Panc1 (cell line): ENCODE measurements around the gene C6orf132. TPM values are rescaled to one million over a fixed set of nuclear protein-coding genes. Genes with fewer than 3 reads are reported as not detected.

Source experiments
- ATAC-seq: fragments of 200-7000 bp; cut with Tn5 transposase; 2 replicates; pipeline ENCODE4 v1.9.1; 2020; ENCODE audit warnings: mild to moderate bottlenecking, moderate library complexity
- BruUV-seq: library from RNA; stranded (reverse); fragments of 400-500 nt; replicated peaks from 2 replicates; lab custom pipeline; 2021; lab: Mats Ljungman, UMichigan
- CTCF ChIA-PET: fragments of 300-600 bp; sonication (Branson Sonifier 250); formaldehyde crosslinking; loops from one replicate; lab custom pipeline; 2022; ENCODE audit warnings: antibody characterized with exemption; lab: Charles Lee
- POLR2A ChIA-PET: fragments of 300-600 bp; sonication (Branson Sonifier 250); formaldehyde crosslinking; loops from one replicate; lab custom pipeline; 2022; ENCODE audit warnings: antibody characterized with exemption; lab: Charles Lee
- DNase-seq: peaks from one replicate; pipeline ENCODE4 v3.0.0-alpha.2; 2010; ENCODE audit warnings: low read depth, low spot score
- H3K27ac ChIP-seq: 2 replicates; pipeline ENCODE4 v1.5.1; 2011; ENCODE audit warnings: mild to moderate bottlenecking, low read length, inconsistent platforms
- H3K27me3 ChIP-seq: fragments of 200-500 bp; sonication (Bioruptor generic); 2 replicates; pipeline ENCODE4 v1.6.0; 2014; ENCODE audit warnings: low read length, inconsistent platforms; ENCODE audit not compliant: control insufficient read depth, insufficient read depth
- H3K36me3 ChIP-seq: fragments of 200-500 bp; sonication (Bioruptor generic); 2 replicates; pipeline ENCODE4 v1.5.1; 2014; ENCODE audit warnings: inconsistent platforms, mild to moderate bottlenecking, low read length, moderate library complexity; ENCODE audit not compliant: control insufficient read depth, insufficient read depth
- H3K4me1 ChIP-seq: 2 replicates; pipeline ENCODE4 v1.5.1; 2011; ENCODE audit warnings: inconsistent platforms, mild to moderate bottlenecking, low read length, moderate library complexity; ENCODE audit not compliant: control insufficient read depth, insufficient read depth
- H3K4me3 ChIP-seq, 2 experiments: 2 replicates each; pipeline ENCODE4 v1.5.1; 2011 to 2012; ENCODE audit warnings: low read depth in 2 of 2, low read length in 2 of 2, mild to moderate bottlenecking in 2 of 2, inconsistent platforms in 1 of 2, moderate library complexity in 1 of 2
- H3K9me3 ChIP-seq: fragments of 200-500 bp; sonication (Bioruptor generic); 2 replicates; pipeline ENCODE4 v1.5.1; 2014; ENCODE audit warnings: low read depth, mild to moderate bottlenecking, inconsistent platforms, low read length, moderate library complexity; ENCODE audit not compliant: control insufficient read depth, insufficient read depth
- POLR2AphosphoS5 ChIP-seq: IDR thresholded peaks from 2 replicates; pipeline ENCODE4 v1.6.1; 2012; ENCODE audit warnings: mild to moderate bottlenecking, low read depth, low read length, moderate library complexity
- SIN3A ChIP-seq: IDR thresholded peaks from 2 replicates; pipeline ENCODE4 v1.6.1; 2012; ENCODE audit warnings: low read depth, mild to moderate bottlenecking, low read length, moderate library complexity, borderline replicate concordance; ENCODE audit not compliant: insufficient read depth
- TCF7L2 ChIP-seq: IDR thresholded peaks from 2 replicates; pipeline ENCODE4 v1.6.1; 2011; ENCODE audit warnings: mild to moderate bottlenecking, low read depth, low read length, inconsistent platforms
- in situ Hi-C: cut with HindIII; loops from 2 replicates; pipeline ENCODE4 v1.10.0; 2016; ENCODE audit warnings: low sequenced_read_pairs, low pct_unique_long_range_greater_than_20kb
- intact Hi-C: fragments of 100-400 bp; cut with micrococcal nuclease; formaldehyde crosslinking; loops from one replicate; pipeline ENCODE4 v1.10.0; 2022; ENCODE audit not compliant: unreplicated experiment
- total RNA-seq: library from RNA; stranded (reverse); gene quantifications from one replicate; pipeline ENCODE4 v1.2.1, GENCODE V29; 2021; ENCODE audit not compliant: unreplicated experiment
- TF ChIP-seq, protein P1 (sequence below), 2 experiments: IDR thresholded peaks; 2 replicates each; pipeline ENCODE4 v1.6.1; 2011 to 2012; ENCODE audit warnings: low read depth in 2 of 2, control low read depth in 1 of 2, low read length in 1 of 2, mild to moderate bottlenecking in 1 of 2, moderate library complexity in 1 of 2; ENCODE audit not compliant: insufficient read depth in 1 of 2
- TF ChIP-seq, protein P2 (sequence below): fragments of 450-650 bp; IDR thresholded peaks from 2 replicates; pipeline ENCODE4 v1.5.1; 2017; ENCODE audit warnings: mild to moderate bottlenecking

Gene C6orf132
- total RNA-seq, 1 experiment from 2014 or later: 12.9 TPM

DNA sequence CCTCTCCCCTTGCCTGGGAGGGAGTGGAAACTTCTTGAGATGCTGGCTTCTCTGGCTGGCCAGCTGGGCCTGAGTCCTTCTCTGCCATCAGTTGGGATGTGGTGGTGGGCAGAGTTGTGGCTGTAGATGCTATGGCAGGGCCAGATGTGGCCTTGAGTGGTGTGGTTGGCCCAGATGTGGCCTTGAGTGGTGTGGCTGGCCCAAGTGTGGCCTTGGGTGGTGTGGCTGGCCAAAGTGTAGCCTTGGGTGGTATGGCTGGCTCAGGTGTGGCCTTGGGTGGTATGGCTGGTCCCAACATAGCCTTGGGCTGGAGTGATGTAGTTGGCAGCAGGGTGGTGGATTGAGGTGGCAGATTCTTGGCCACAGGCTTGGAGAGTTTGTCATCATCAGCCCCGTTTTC is 36.7 kb downstream of the C6orf132 start:
- ATAC-seq (no peak), DNase-seq (no peak)
- Histone ChIP-seq H3K27me3 (no peaks in the 10 kb centered on the region), H3K4me1 (no peaks in the 10 kb centered on the region), H3K9me3 (no peaks in the 10 kb centered on the region), H3K27ac (no peak overlapping the region), H3K4me3 (no peak overlapping the region), H3K36me3 (no peaks in the 10 kb centered on the region)
- intact Hi-C loops: no loop called here
- ChIA-PET CTCF (interaction anchor here (0.5 to 0.7 kb wide), 2 partner anchors 162 to 422 kb away, joined by 3 read pairs; no protein-coding TSS in a partner anchor), POLR2A (no interaction called here)
- in situ Hi-C loops: no loop called here
- TF ChIP-seq, protein P1, sequence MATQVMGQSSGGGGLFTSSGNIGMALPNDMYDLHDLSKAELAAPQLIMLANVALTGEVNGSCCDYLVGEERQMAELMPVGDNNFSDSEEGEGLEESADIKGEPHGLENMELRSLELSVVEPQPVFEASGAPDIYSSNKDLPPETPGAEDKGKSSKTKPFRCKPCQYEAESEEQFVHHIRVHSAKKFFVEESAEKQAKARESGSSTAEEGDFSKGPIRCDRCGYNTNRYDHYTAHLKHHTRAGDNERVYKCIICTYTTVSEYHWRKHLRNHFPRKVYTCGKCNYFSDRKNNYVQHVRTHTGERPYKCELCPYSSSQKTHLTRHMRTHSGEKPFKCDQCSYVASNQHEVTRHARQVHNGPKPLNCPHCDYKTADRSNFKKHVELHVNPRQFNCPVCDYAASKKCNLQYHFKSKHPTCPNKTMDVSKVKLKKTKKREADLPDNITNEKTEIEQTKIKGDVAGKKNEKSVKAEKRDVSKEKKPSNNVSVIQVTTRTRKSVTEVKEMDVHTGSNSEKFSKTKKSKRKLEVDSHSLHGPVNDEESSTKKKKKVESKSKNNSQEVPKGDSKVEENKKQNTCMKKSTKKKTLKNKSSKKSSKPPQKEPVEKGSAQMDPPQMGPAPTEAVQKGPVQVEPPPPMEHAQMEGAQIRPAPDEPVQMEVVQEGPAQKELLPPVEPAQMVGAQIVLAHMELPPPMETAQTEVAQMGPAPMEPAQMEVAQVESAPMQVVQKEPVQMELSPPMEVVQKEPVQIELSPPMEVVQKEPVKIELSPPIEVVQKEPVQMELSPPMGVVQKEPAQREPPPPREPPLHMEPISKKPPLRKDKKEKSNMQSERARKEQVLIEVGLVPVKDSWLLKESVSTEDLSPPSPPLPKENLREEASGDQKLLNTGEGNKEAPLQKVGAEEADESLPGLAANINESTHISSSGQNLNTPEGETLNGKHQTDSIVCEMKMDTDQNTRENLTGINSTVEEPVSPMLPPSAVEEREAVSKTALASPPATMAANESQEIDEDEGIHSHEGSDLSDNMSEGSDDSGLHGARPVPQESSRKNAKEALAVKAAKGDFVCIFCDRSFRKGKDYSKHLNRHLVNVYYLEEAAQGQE (IDR thresholded peaks at IDR 0.05; ENCODE audit: insufficient read depth in 1 of 2, low read depth in 2 of 2, low read length in 1 of 2): no peak
- TF ChIP-seq POLR2AphosphoS5: no peak
- TF ChIP-seq, protein P2, sequence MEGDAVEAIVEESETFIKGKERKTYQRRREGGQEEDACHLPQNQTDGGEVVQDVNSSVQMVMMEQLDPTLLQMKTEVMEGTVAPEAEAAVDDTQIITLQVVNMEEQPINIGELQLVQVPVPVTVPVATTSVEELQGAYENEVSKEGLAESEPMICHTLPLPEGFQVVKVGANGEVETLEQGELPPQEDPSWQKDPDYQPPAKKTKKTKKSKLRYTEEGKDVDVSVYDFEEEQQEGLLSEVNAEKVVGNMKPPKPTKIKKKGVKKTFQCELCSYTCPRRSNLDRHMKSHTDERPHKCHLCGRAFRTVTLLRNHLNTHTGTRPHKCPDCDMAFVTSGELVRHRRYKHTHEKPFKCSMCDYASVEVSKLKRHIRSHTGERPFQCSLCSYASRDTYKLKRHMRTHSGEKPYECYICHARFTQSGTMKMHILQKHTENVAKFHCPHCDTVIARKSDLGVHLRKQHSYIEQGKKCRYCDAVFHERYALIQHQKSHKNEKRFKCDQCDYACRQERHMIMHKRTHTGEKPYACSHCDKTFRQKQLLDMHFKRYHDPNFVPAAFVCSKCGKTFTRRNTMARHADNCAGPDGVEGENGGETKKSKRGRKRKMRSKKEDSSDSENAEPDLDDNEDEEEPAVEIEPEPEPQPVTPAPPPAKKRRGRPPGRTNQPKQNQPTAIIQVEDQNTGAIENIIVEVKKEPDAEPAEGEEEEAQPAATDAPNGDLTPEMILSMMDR: no peak
- TF ChIP-seq TCF7L2: no peak
- no peak for TF ChIP-seq SIN3A
- no TSS peak for BruUV-seq

DNA sequence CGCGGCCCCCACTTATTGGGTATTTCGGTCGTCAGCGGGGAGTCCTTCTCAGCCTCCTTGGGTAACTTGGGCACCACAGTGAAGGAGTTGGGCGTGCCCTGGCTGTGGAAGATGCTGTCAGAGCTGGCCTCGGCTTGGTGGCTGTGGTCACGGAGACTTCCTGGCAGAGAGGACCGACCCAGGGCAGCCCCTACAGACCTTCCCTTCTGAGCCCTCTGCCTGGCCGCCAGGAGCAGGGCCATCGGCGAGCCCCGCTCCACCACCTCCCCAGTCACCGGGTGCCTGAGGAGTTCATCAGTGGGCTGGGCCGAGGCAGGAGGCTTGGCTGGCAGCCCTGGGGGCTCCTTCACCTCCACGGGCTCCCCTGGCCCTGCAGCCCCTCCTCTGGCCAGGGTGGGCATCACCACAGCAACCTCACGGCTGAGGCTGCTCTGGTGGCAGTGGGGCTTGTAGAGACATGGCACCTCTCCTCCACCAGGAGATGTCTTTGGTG is 37.2 kb downstream of the C6orf132 start:
- TF ChIP-seq SIN3A: no peak
- TF ChIP-seq, protein P2: no peak
- no peak for TF ChIP-seq TCF7L2
- TF ChIP-seq POLR2AphosphoS5: no peak
- TF ChIP-seq, protein P1 (IDR thresholded peaks at IDR 0.05; ENCODE audit: insufficient read depth in 1 of 2, low read depth in 2 of 2, low read length in 1 of 2): no peak
- no peak overlapping the region for H3K27ac ChIP-seq
- ChIA-PET CTCF (no interaction called here), POLR2A (no interaction called here)
- H3K27me3 ChIP-seq: no peaks in the 10 kb centered on the region
- no peaks in the 10 kb centered on the region for H3K9me3 ChIP-seq
- DNase-seq: no peak
- no peaks in the 10 kb centered on the region for H3K36me3 ChIP-seq
- intact Hi-C loops: no loop called here
- ATAC-seq: no peak
- in situ Hi-C loops: no loop called here
- no peak overlapping the region for H3K4me3 ChIP-seq
- no TSS peak for BruUV-seq
- peaks cover 2% of the 10 kb centered on the region; the same call in 1 of the 2 replicates for H3K4me1 ChIP-seq
